ENCODE results near the gene POLR2B.
"Not testable (repeated sequence)": the region's sequence is repeated elsewhere in the genome, so short reads cannot be mapped to it uniquely, and the experiment has no call there.

The POLR2B gene

GRCh38 chr4:57055886-57056285 lies 77.2 kb downstream of the POLR2B start:
- Mint-ChIP-seq H3K27ac (no peak overlapping the region), H3K27me3 (peaks cover 14% of the 10 kb centered on the region), H3K4me3 (no peak overlapping the region), H3K4me1 (ENCODE audit: low read depth) (no peaks in the 10 kb centered on the region), H3K36me3 (no peaks in the 10 kb centered on the region), H3K9me3 (ENCODE audit: low read depth) (no peaks in the 10 kb centered on the region)

GRCh38 chr4:57059890-57060716 lies 81.4 kb downstream of the POLR2B start:
- Mint-ChIP-seq H3K36me3 (no peaks in the 10 kb centered on the region), H3K27ac (no peak overlapping the region), H3K9me3 (ENCODE audit: low read depth) (no peaks in the 10 kb centered on the region), H3K27me3 (peaks cover 11% of the 10 kb centered on the region), H3K4me3 (no peak overlapping the region), H3K4me1 (ENCODE audit: low read depth) (no peaks in the 10 kb centered on the region)

GRCh38 chr4:57060717-57061067 lies 82.0 kb downstream of the POLR2B start:
- H3K4me1 Mint-ChIP-seq (ENCODE audit: low read depth); H3K27ac Mint-ChIP-seq; H3K9me3 Mint-ChIP-seq (ENCODE audit: low read depth); H3K4me3 Mint-ChIP-seq; H3K27me3 Mint-ChIP-seq; H3K36me3 Mint-ChIP-seq: not testable (repeated sequence)

GRCh38 chr4:57061395-57061794 lies 82.7 kb downstream of the POLR2B start:
- no peaks in the 10 kb centered on the region for H3K9me3 Mint-ChIP-seq (ENCODE audit: low read depth)
- H3K4me3 Mint-ChIP-seq = no peak overlapping the region
- H3K4me1 Mint-ChIP-seq (ENCODE audit: low read depth) = no peaks in the 10 kb centered on the region
- H3K36me3 Mint-ChIP-seq = no peaks in the 10 kb centered on the region
- H3K27ac Mint-ChIP-seq = no peak overlapping the region
- H3K27me3 Mint-ChIP-seq = peaks cover 6% of the 10 kb centered on the region

GRCh38 chr4:57063518-57063917 lies 84.8 kb downstream of the POLR2B start:
- Mint-ChIP-seq H3K4me1 (ENCODE audit: low read depth) (no peaks in the 10 kb centered on the region), H3K27ac (no peak overlapping the region), H3K27me3 (peaks cover 2% of the 10 kb centered on the region), H3K4me3 (no peak overlapping the region), H3K36me3 (no peaks in the 10 kb centered on the region), H3K9me3 (ENCODE audit: low read depth) (no peaks in the 10 kb centered on the region)

GRCh38 chr4:57064120-57064519 lies 85.4 kb downstream of the POLR2B start:
- Mint-ChIP-seq H3K27me3 (peaks cover 2% of the 10 kb centered on the region), H3K4me3 (no peak overlapping the region), H3K27ac (no peak overlapping the region), H3K9me3 (ENCODE audit: low read depth) (no peaks in the 10 kb centered on the region), H3K4me1 (ENCODE audit: low read depth) (no peaks in the 10 kb centered on the region), H3K36me3 (no peaks in the 10 kb centered on the region)

GRCh38 chr4:57064811-57065711 lies 86.4 kb downstream of the POLR2B start:
- H3K4me1 Mint-ChIP-seq (ENCODE audit: low read depth) = no peaks in the 10 kb centered on the region
- no peak overlapping the region for H3K27ac Mint-ChIP-seq
- no peaks in the 10 kb centered on the region for H3K27me3 Mint-ChIP-seq
- H3K36me3 Mint-ChIP-seq = no peaks in the 10 kb centered on the region
- no peaks in the 10 kb centered on the region for H3K9me3 Mint-ChIP-seq (ENCODE audit: low read depth)
- H3K4me3 Mint-ChIP-seq = no peak overlapping the region

- Mint-ChIP-seq H3K36me3 (no peaks in the 10 kb centered on the region), H3K27ac (no peak overlapping the region), H3K9me3 (ENCODE audit: low read depth) (no peaks in the 10 kb centered on the region), H3K4me3 (no peak overlapping the region), H3K27me3 (no peaks in the 10 kb centered on the region), H3K4me1 (ENCODE audit: low read depth) (no peaks in the 10 kb centered on the region)
Measured at GRCh38 chr4:57065730-57066482, 87.2 kb downstream of the POLR2B start.

GRCh38 chr4:57068237-57068981 lies 89.7 kb downstream of the POLR2B start:
- Mint-ChIP-seq H3K27me3 (no peaks in the 10 kb centered on the region), H3K9me3 (ENCODE audit: low read depth) (no peaks in the 10 kb centered on the region), H3K4me1 (ENCODE audit: low read depth) (no peaks in the 10 kb centered on the region), H3K4me3 (no peak overlapping the region), H3K36me3 (no peaks in the 10 kb centered on the region), H3K27ac (no peak overlapping the region)

GRCh38 chr4:57070461-57070860 lies 91.8 kb downstream of the POLR2B start:
- no peak overlapping the region for H3K27ac Mint-ChIP-seq
- no peaks in the 10 kb centered on the region for H3K9me3 Mint-ChIP-seq (ENCODE audit: low read depth)
- H3K4me3 Mint-ChIP-seq = no peak overlapping the region
- H3K36me3 Mint-ChIP-seq = no peaks in the 10 kb centered on the region
- H3K27me3 Mint-ChIP-seq = peaks cover 2% of the 10 kb centered on the region
- H3K4me1 Mint-ChIP-seq (ENCODE audit: low read depth) = no peaks in the 10 kb centered on the region

- H3K36me3 Mint-ChIP-seq = no peaks in the 10 kb centered on the region
- peaks cover 2% of the 10 kb centered on the region for H3K27me3 Mint-ChIP-seq
- H3K27ac Mint-ChIP-seq = no peak overlapping the region
- H3K9me3 Mint-ChIP-seq (ENCODE audit: low read depth) = no peaks in the 10 kb centered on the region
- no peaks in the 10 kb centered on the region for H3K4me1 Mint-ChIP-seq (ENCODE audit: low read depth)
- no peak overlapping the region for H3K4me3 Mint-ChIP-seq
Measured at GRCh38 chr4:57071326-57071725, 92.6 kb downstream of the POLR2B start.

GRCh38 chr4:57073559-57073958 lies 94.9 kb downstream of the POLR2B start:
- Mint-ChIP-seq H3K36me3 (no peaks in the 10 kb centered on the region), H3K27ac (no peak overlapping the region), H3K4me3 (no peak overlapping the region), H3K27me3 (peaks cover 2% of the 10 kb centered on the region), H3K4me1 (ENCODE audit: low read depth) (no peaks in the 10 kb centered on the region), H3K9me3 (ENCODE audit: low read depth) (no peaks in the 10 kb centered on the region)

GRCh38 chr4:57074744-57075143 lies 96.0 kb downstream of the POLR2B start:
- H3K27me3 Mint-ChIP-seq = peaks cover 6% of the 10 kb centered on the region
- no peaks in the 10 kb centered on the region for H3K36me3 Mint-ChIP-seq
- H3K4me1 Mint-ChIP-seq (ENCODE audit: low read depth) = no peaks in the 10 kb centered on the region
- no peaks in the 10 kb centered on the region for H3K9me3 Mint-ChIP-seq (ENCODE audit: low read depth)
- no peak overlapping the region for H3K27ac Mint-ChIP-seq
- H3K4me3 Mint-ChIP-seq = no peak overlapping the region

GRCh38 chr4:57075367-57075766 lies 96.7 kb downstream of the POLR2B start:
- Mint-ChIP-seq H3K4me1 (ENCODE audit: low read depth) (no peaks in the 10 kb centered on the region), H3K36me3 (no peaks in the 10 kb centered on the region), H3K27me3 (peaks cover 6% of the 10 kb centered on the region), H3K27ac (no peak overlapping the region), H3K9me3 (ENCODE audit: low read depth) (no peaks in the 10 kb centered on the region), H3K4me3 (no peak overlapping the region)

All from activated naive CD8-positive, alpha-beta T cell (primary cell).